Measurements from ENCODE around the gene DPEP2.
"Not testable (repeated sequence)": the region's sequence is repeated elsewhere in the genome, so short reads cannot be mapped to it uniquely, and the experiment has no call there.

The DPEP2 gene

GRCh38 chr16:68000450-68000849 lies 1.2 kb upstream of the DPEP2 start:
- TF ChIP-seq EZH2 (IDR thresholded peaks at IDR 0.05; ENCODE audit: borderline replicate concordance, low read depth, low read length, severe bottlenecking), result no peak
- no peak for TF ChIP-seq CTCF (IDR thresholded peaks at IDR 0.05; ENCODE audit: borderline replicate concordance, extremely low read depth, low read length, poor library complexity, severe bottlenecking)
- H2AFZ ChIP-seq (ENCODE audit: low read depth, low read length), result no peak overlapping the region
- H3K27ac ChIP-seq (ENCODE audit: low read length), result no peak overlapping the region

GRCh38 chr16:67999985-68000384 lies 701 bp upstream of the DPEP2 start:
- Histone ChIP-seq H2AFZ (ENCODE audit: low read depth, low read length) (peak overlapping the region; percentile 82), H3K9me3 (ENCODE audit: insufficient read depth, low read length, severe bottlenecking) (no peaks in the 10 kb centered on the region), H3K27ac (ENCODE audit: low read length) (peak overlapping the region; percentile 90), H3K79me2 (ENCODE audit: insufficient read depth, low read length) (no peaks in the 10 kb centered on the region), H4K20me1 (ENCODE audit: insufficient read depth, low read length) (no peaks in the 10 kb centered on the region), H3K9ac (ENCODE audit: low read depth, low read length) (peak overlapping the region; percentile 48; the same call in 1 of the 2 replicates), H3K4me1 (ENCODE audit: insufficient read depth, low read length) (peaks cover 29% of the 10 kb centered on the region), H3K27me3 (ENCODE audit: insufficient read depth, low read length, poor library complexity) (no peaks in the 10 kb centered on the region), H3K4me2 (ENCODE audit: insufficient read depth, low read length) (peak overlapping the region; percentile 69), H3K4me3 (ENCODE audit: low read depth in 1 of 2, low read length in 2 of 2) (peak overlapping the region in 1 of 2 experiments; percentile 55; a peak in 2 of 4 replicates), H3K36me3 (ENCODE audit: insufficient read depth, low read length) (no peaks in the 10 kb centered on the region)
- DNase-seq (no peak), ATAC-seq (ENCODE audit: insufficient read depth, low read depth) (no peak)
- TF ChIP-seq CTCF (IDR thresholded peaks at IDR 0.05; ENCODE audit: borderline replicate concordance, extremely low read depth, low read length, poor library complexity, severe bottlenecking) (no peak), EZH2 (IDR thresholded peaks at IDR 0.05; ENCODE audit: borderline replicate concordance, low read depth, low read length, severe bottlenecking) (no peak)

More at GRCh38 chr16:68000450-68000849, 1.2 kb upstream of the DPEP2 start:
- DNase-seq (no peak), ATAC-seq (ENCODE audit: insufficient read depth, low read depth) (no peak)
- Histone ChIP-seq H3K9ac (ENCODE audit: low read depth, low read length) (no peak overlapping the region), H3K4me1 (ENCODE audit: insufficient read depth, low read length) (peaks cover 29% of the 10 kb centered on the region), H3K79me2 (ENCODE audit: insufficient read depth, low read length) (no peaks in the 10 kb centered on the region), H3K27me3 (ENCODE audit: insufficient read depth, low read length, poor library complexity) (no peaks in the 10 kb centered on the region), H3K4me3 (ENCODE audit: low read depth in 1 of 2, low read length in 2 of 2) (no peak overlapping the region), H4K20me1 (ENCODE audit: insufficient read depth, low read length) (no peaks in the 10 kb centered on the region), H3K36me3 (ENCODE audit: insufficient read depth, low read length) (no peaks in the 10 kb centered on the region), H3K9me3 (ENCODE audit: insufficient read depth, low read length, severe bottlenecking) (no peaks in the 10 kb centered on the region), H3K4me2 (ENCODE audit: insufficient read depth, low read length) (no peak overlapping the region)

GRCh38 chr16:67998231-67998778 lies 979 bp downstream of the DPEP2 start:
- not testable (repeated sequence) for DNase-seq; H3K27me3 ChIP-seq (ENCODE audit: insufficient read depth, low read length, poor library complexity); H4K20me1 ChIP-seq (ENCODE audit: insufficient read depth, low read length); H3K9me3 ChIP-seq (ENCODE audit: insufficient read depth, low read length, severe bottlenecking); ATAC-seq (ENCODE audit: insufficient read depth, low read depth); H3K36me3 ChIP-seq (ENCODE audit: insufficient read depth, low read length); H3K79me2 ChIP-seq (ENCODE audit: insufficient read depth, low read length)
- peak overlapping the region; percentile 48; the same call in 1 of the 2 replicates for H3K9ac ChIP-seq (ENCODE audit: low read depth, low read length)
- H3K4me2 ChIP-seq (ENCODE audit: insufficient read depth, low read length), result peak overlapping the region; percentile 69
- peak overlapping the region in 1 of 2 experiments; percentile 55; a peak in 2 of 4 replicates for H3K4me3 ChIP-seq (ENCODE audit: low read depth in 1 of 2, low read length in 2 of 2)
- H3K4me1 ChIP-seq (ENCODE audit: insufficient read depth, low read length), result peaks cover 38% of the 10 kb centered on the region
- H3K27ac ChIP-seq (ENCODE audit: low read length), result peak overlapping the region; percentile 90
- H2AFZ ChIP-seq (ENCODE audit: low read depth, low read length), result peak overlapping the region; percentile 82

GRCh38 chr16:67996666-67997065 lies 2.6 kb downstream of the DPEP2 start:
- peaks cover 46% of the 10 kb centered on the region for H3K4me1 ChIP-seq (ENCODE audit: insufficient read depth, low read length)
- no peaks in the 10 kb centered on the region for H3K27me3 ChIP-seq (ENCODE audit: insufficient read depth, low read length, poor library complexity)
- no peak overlapping the region for H3K9ac ChIP-seq (ENCODE audit: low read depth, low read length)
- H3K4me3 ChIP-seq (ENCODE audit: low read depth in 1 of 2, low read length in 2 of 2), result no peak overlapping the region
- no peak overlapping the region for H2AFZ ChIP-seq (ENCODE audit: low read depth, low read length)
- H3K9me3 ChIP-seq (ENCODE audit: insufficient read depth, low read length, severe bottlenecking), result no peaks in the 10 kb centered on the region
- H4K20me1 ChIP-seq (ENCODE audit: insufficient read depth, low read length), result no peaks in the 10 kb centered on the region
- no peak overlapping the region for H3K4me2 ChIP-seq (ENCODE audit: insufficient read depth, low read length)
- H3K36me3 ChIP-seq (ENCODE audit: insufficient read depth, low read length), result no peaks in the 10 kb centered on the region
- no peak overlapping the region for H3K27ac ChIP-seq (ENCODE audit: low read length)
- DNase-seq (no peak), ATAC-seq (ENCODE audit: insufficient read depth, low read depth) (no peak)
- no peaks in the 10 kb centered on the region for H3K79me2 ChIP-seq (ENCODE audit: insufficient read depth, low read length)
- TF ChIP-seq EZH2 (IDR thresholded peaks at IDR 0.05; ENCODE audit: borderline replicate concordance, low read depth, low read length, severe bottlenecking) (no peak), CTCF (IDR thresholded peaks at IDR 0.05; ENCODE audit: borderline replicate concordance, extremely low read depth, low read length, poor library complexity, severe bottlenecking) (no peak)

All from DND-41 (cell line).